ENCODE data around the gene ITFG2. TPM values are rescaled to one million over a fixed set of nuclear protein-coding genes. Genes with fewer than 3 reads are reported as not detected.

Gene ITFG2
- total RNA-seq, 1 experiment from 2014 or later: 39.2 TPM

- POLR2A ChIA-PET (ENCODE audit: low non-redundant PET): no interaction called here
- TF ChIP-seq CTCF (conservative IDR thresholded peaks at IDR 0.05; ENCODE audit: low read depth, low read length) (no peak), EZH2 (IDR thresholded peaks at IDR 0.05; ENCODE audit: borderline replicate concordance, low read depth, low read length, poor library complexity, severe bottlenecking) (no peak)
- no peak overlapping the region for H3K27ac ChIP-seq (ENCODE audit: low read depth, low read length, poor library complexity, severe bottlenecking)
- H3K36me3 ChIP-seq (ENCODE audit: insufficient read depth, low read length, poor library complexity, severe bottlenecking): no peaks in the 10 kb centered on the region
- no peak overlapping the region for H3K4me3 ChIP-seq (ENCODE audit: low read depth, low read length, poor library complexity, severe bottlenecking)
- H3K4me1 ChIP-seq (ENCODE audit: insufficient read depth, low read length, poor library complexity, severe bottlenecking): no peaks in the 10 kb centered on the region
- no peaks in the 10 kb centered on the region for H3K9me3 ChIP-seq (ENCODE audit: low read depth, low read length, poor library complexity, severe bottlenecking)
- BruUV-seq (replicated peaks): no TSS peak
- CTCF ChIA-PET: interaction anchor here (0.9 kb wide), 1 partner anchor 8 kb away, joined by 5 read pairs; no protein-coding TSS in a partner anchor
- peaks cover 12% of the 10 kb centered on the region for H3K27me3 ChIP-seq (replicated peaks; ENCODE audit: insufficient read depth, low read depth, low read length, poor library complexity)
- DNase-seq (ENCODE audit: low spot score): no peak
- intact Hi-C loops (cut with micrococcal nuclease; ENCODE audit: unreplicated experiment): no loop called here
Observed at GRCh38 chr12:2785017-2785416, 27.5 kb upstream of the ITFG2 start.

- Histone ChIP-seq H3K27ac (ENCODE audit: low read depth, low read length, poor library complexity, severe bottlenecking) (no peak overlapping the region), H3K9me3 (ENCODE audit: low read depth, low read length, poor library complexity, severe bottlenecking) (no peaks in the 10 kb centered on the region), H3K4me3 (ENCODE audit: low read depth, low read length, poor library complexity, severe bottlenecking) (no peak overlapping the region), H3K36me3 (ENCODE audit: insufficient read depth, low read length, poor library complexity, severe bottlenecking) (no peaks in the 10 kb centered on the region), H3K4me1 (ENCODE audit: insufficient read depth, low read length, poor library complexity, severe bottlenecking) (peaks cover 5% of the 10 kb centered on the region), H3K27me3 (replicated peaks; ENCODE audit: insufficient read depth, low read depth, low read length, poor library complexity) (no peaks in the 10 kb centered on the region)
- no peak for DNase-seq (ENCODE audit: low spot score)
- TF ChIP-seq CTCF (conservative IDR thresholded peaks at IDR 0.05; ENCODE audit: low read depth, low read length) (no peak), EZH2 (IDR thresholded peaks at IDR 0.05; ENCODE audit: borderline replicate concordance, low read depth, low read length, poor library complexity, severe bottlenecking) (no peak)
- no TSS peak for BruUV-seq (replicated peaks)
- POLR2A ChIA-PET (ENCODE audit: low non-redundant PET): no interaction called here
- CTCF ChIA-PET: no interaction called here
- intact Hi-C loops (cut with micrococcal nuclease; ENCODE audit: unreplicated experiment): no loop called here
Observed at GRCh38 chr12:2791089-2791488, 21.4 kb upstream of the ITFG2 start.

GRCh38 chr12:2792671-2793500, 19.6 kb upstream of the ITFG2 start:
- DNase-seq (ENCODE audit: low spot score): no peak
- H3K27me3 ChIP-seq (replicated peaks; ENCODE audit: insufficient read depth, low read depth, low read length, poor library complexity): no peaks in the 10 kb centered on the region
- ChIA-PET CTCF (interaction anchor here (1.0 kb wide), 1 partner anchor 8 kb away, joined by 5 read pairs; no protein-coding TSS in a partner anchor), POLR2A (ENCODE audit: low non-redundant PET) (no interaction called here)
- H3K36me3 ChIP-seq (ENCODE audit: insufficient read depth, low read length, poor library complexity, severe bottlenecking): peaks cover 15% of the 10 kb centered on the region
- intact Hi-C loops (cut with micrococcal nuclease; ENCODE audit: unreplicated experiment): no loop called here
- H3K4me3 ChIP-seq (ENCODE audit: low read depth, low read length, poor library complexity, severe bottlenecking): no peak overlapping the region
- peaks cover 15% of the 10 kb centered on the region for H3K4me1 ChIP-seq (ENCODE audit: insufficient read depth, low read length, poor library complexity, severe bottlenecking)
- H3K27ac ChIP-seq (ENCODE audit: low read depth, low read length, poor library complexity, severe bottlenecking): no peak overlapping the region
- BruUV-seq (replicated peaks): no TSS peak
- H3K9me3 ChIP-seq (ENCODE audit: low read depth, low read length, poor library complexity, severe bottlenecking): no peaks in the 10 kb centered on the region
- TF ChIP-seq EZH2 (IDR thresholded peaks at IDR 0.05; ENCODE audit: borderline replicate concordance, low read depth, low read length, poor library complexity, severe bottlenecking) (no peak), CTCF (conservative IDR thresholded peaks at IDR 0.05; ENCODE audit: low read depth, low read length) (no peak)
